GM23338 (cell line): ENCODE measurements around the gene BICDL2. TPM values are rescaled to one million over a fixed set of nuclear protein-coding genes. Genes with fewer than 3 reads are reported as not detected.

Experiments used
- ATAC-seq: fragments of 200-7000 bp; cut with Tn5 transposase; 3 replicates; pipeline ENCODE4 v1.9.1; 2020
- DNase-seq: peaks from one replicate; pipeline ENCODE4 v3.0.0-alpha.2; 2015; ENCODE audit warnings: low spot score
- H2AFZ ChIP-seq: fragments of 200-600 bp; sonication (generic); 2 replicates; pipeline ENCODE4 v1.8.0; 2016; ENCODE audit warnings: antibody characterized with exemption, mild to moderate bottlenecking, moderate library complexity
- H3F3A ChIP-seq: fragments of 200-600 bp; sonication (generic); replicated peaks from 2 replicates; pipeline ENCODE4 v1.8.0; 2017; ENCODE audit warnings: antibody characterized with exemption, mixed run types, low read depth
- H3K27ac ChIP-seq: fragments of 200-600 bp; sonication (generic); 2 replicates; pipeline ENCODE4 v1.6.1; 2016; ENCODE audit warnings: low read depth
- H3K27me3 ChIP-seq: fragments of 200-600 bp; sonication (generic); 2 replicates; pipeline ENCODE4 v1.8.0; 2016; ENCODE audit warnings: mild to moderate bottlenecking, mixed run types, moderate library complexity; ENCODE audit not compliant: insufficient read depth
- H3K36me3 ChIP-seq: fragments of 200-600 bp; sonication (generic); 2 replicates; pipeline ENCODE4 v1.8.0; 2016; ENCODE audit warnings: mild to moderate bottlenecking; ENCODE audit not compliant: insufficient read depth
- H3K4me1 ChIP-seq: fragments of 200-600 bp; sonication (generic); 2 replicates; pipeline ENCODE4 v1.8.0; 2016; ENCODE audit warnings: mild to moderate bottlenecking, moderate library complexity; ENCODE audit not compliant: insufficient read depth
- H3K4me2 ChIP-seq: fragments of 200-600 bp; sonication (generic); 2 replicates; pipeline ENCODE4 v1.7.1; 2017; ENCODE audit warnings: mixed run types
- H3K4me3 ChIP-seq: fragments of 200-600 bp; sonication (generic); 2 replicates; pipeline ENCODE4 v1.6.1; 2016; ENCODE audit warnings: mixed run types
- H3K79me2 ChIP-seq: fragments of 200-600 bp; sonication (generic); replicated peaks from 2 replicates; pipeline ENCODE4 v1.8.0; 2017; ENCODE audit warnings: mild to moderate bottlenecking; ENCODE audit not compliant: insufficient read depth
- H3K9me2 ChIP-seq: fragments of 200-600 bp; sonication (generic); 2 replicates; pipeline ENCODE4 v1.8.0; 2017; ENCODE audit not compliant: insufficient read depth
- H4K20me1 ChIP-seq: fragments of 200-600 bp; sonication (generic); replicated peaks from 2 replicates; pipeline ENCODE4 v1.8.0; 2017; ENCODE audit warnings: mild to moderate bottlenecking; ENCODE audit not compliant: insufficient read depth
- H3K27ac Mint-ChIP-seq: 2 replicates; pipeline ENCODE4 v1.8.0; 2020; ENCODE audit warnings: inconsistent platforms, mild to moderate bottlenecking, moderate library complexity, mixed read lengths
- H3K27me3 Mint-ChIP-seq: 3 replicates; pipeline ENCODE4 v1.8.0; 2022; ENCODE audit warnings: low read depth, mild to moderate bottlenecking, moderate library complexity, mixed read lengths, inconsistent platforms; ENCODE audit not compliant: insufficient read depth, poor library complexity
- H3K36me3 Mint-ChIP-seq: 3 replicates; pipeline ENCODE4 v1.8.0; 2021; ENCODE audit warnings: low read depth, mild to moderate bottlenecking, inconsistent platforms, moderate library complexity, mixed read lengths
- H3K4me1 Mint-ChIP-seq: 3 replicates; pipeline ENCODE4 v1.8.0; 2020; ENCODE audit warnings: mild to moderate bottlenecking, inconsistent platforms, mixed read lengths
- H3K4me3 Mint-ChIP-seq: 3 replicates; pipeline ENCODE4 v1.8.0; 2021; ENCODE audit warnings: moderate library complexity, mild to moderate bottlenecking, inconsistent platforms, mixed read lengths
- H3K9me3 Mint-ChIP-seq: 3 replicates; pipeline ENCODE4 v1.8.0; 2020; ENCODE audit warnings: moderate library complexity, mild to moderate bottlenecking, inconsistent platforms, mixed read lengths
- CREB1 ChIP-seq: fragments of 250-450 bp; sonication (Bioruptor Pico); IDR thresholded peaks from 2 replicates; pipeline ENCODE4 v1.5.0; 2020; ENCODE audit warnings: low read depth, mild to moderate bottlenecking, moderate library complexity
- CTCF ChIP-seq, 2 experiments: fragments of 200-600 bp in 1 of 2; sonication (generic) in 1 of 2; conservative IDR thresholded peaks; 2 replicates each; pipeline versions ENCODE4 v1.5.1 to v1.6.1; 2016 to 2017; ENCODE audit warnings: antibody characterized with exemption in 2 of 2, low read depth in 2 of 2, mild to moderate bottlenecking in 2 of 2, moderate library complexity in 1 of 2
- EZH2 ChIP-seq: fragments of 200-600 bp; sonication (generic); IDR thresholded peaks from one replicate; pipeline ENCODE4 v1.8.0; 2017; ENCODE audit warnings: antibody characterized with exemption, mild to moderate bottlenecking, low read depth; ENCODE audit not compliant: unreplicated experiment
- EZH2phosphoT487 ChIP-seq: fragments of 200-600 bp; sonication (generic); IDR thresholded peaks from one replicate; pipeline ENCODE4 v1.8.1; 2018; ENCODE audit warnings: antibody characterized with exemption; ENCODE audit not compliant: unreplicated experiment
- POLR2AphosphoS5 ChIP-seq: IDR thresholded peaks from 2 replicates; pipeline ENCODE4 v1.6.1; 2016; ENCODE audit warnings: antibody characterized with exemption, low read depth
- polyA plus RNA-seq: library from polyadenylated mRNA; unstranded; fragments of >200 nt; fragmentation: Nextera tagmentation; extraction: Ambion mirVana; gene quantifications from 2 replicates; pipeline ENCODE4 v1.2.1, GENCODE V29; 2016
- total RNA-seq: library from RNA; depleted of rRNA; stranded (reverse); fragments of >200 nt; shearing (Covaris generic); gene quantifications from 2 replicates; pipeline ENCODE4 v1.2.3, GENCODE V29; 2014
- TF ChIP-seq, protein P1 (sequence below): fragments of 250-450 bp; sonication (Bioruptor Pico); IDR thresholded peaks from 2 replicates; pipeline ENCODE4 v1.5.0; 2020; ENCODE audit warnings: mild to moderate bottlenecking, moderate library complexity

BICDL2 gene
- total and polyA plus RNA-seq, 2 experiments from 2014 or later, result 12.7 to 18.4 TPM

- TF ChIP-seq, protein P1, sequence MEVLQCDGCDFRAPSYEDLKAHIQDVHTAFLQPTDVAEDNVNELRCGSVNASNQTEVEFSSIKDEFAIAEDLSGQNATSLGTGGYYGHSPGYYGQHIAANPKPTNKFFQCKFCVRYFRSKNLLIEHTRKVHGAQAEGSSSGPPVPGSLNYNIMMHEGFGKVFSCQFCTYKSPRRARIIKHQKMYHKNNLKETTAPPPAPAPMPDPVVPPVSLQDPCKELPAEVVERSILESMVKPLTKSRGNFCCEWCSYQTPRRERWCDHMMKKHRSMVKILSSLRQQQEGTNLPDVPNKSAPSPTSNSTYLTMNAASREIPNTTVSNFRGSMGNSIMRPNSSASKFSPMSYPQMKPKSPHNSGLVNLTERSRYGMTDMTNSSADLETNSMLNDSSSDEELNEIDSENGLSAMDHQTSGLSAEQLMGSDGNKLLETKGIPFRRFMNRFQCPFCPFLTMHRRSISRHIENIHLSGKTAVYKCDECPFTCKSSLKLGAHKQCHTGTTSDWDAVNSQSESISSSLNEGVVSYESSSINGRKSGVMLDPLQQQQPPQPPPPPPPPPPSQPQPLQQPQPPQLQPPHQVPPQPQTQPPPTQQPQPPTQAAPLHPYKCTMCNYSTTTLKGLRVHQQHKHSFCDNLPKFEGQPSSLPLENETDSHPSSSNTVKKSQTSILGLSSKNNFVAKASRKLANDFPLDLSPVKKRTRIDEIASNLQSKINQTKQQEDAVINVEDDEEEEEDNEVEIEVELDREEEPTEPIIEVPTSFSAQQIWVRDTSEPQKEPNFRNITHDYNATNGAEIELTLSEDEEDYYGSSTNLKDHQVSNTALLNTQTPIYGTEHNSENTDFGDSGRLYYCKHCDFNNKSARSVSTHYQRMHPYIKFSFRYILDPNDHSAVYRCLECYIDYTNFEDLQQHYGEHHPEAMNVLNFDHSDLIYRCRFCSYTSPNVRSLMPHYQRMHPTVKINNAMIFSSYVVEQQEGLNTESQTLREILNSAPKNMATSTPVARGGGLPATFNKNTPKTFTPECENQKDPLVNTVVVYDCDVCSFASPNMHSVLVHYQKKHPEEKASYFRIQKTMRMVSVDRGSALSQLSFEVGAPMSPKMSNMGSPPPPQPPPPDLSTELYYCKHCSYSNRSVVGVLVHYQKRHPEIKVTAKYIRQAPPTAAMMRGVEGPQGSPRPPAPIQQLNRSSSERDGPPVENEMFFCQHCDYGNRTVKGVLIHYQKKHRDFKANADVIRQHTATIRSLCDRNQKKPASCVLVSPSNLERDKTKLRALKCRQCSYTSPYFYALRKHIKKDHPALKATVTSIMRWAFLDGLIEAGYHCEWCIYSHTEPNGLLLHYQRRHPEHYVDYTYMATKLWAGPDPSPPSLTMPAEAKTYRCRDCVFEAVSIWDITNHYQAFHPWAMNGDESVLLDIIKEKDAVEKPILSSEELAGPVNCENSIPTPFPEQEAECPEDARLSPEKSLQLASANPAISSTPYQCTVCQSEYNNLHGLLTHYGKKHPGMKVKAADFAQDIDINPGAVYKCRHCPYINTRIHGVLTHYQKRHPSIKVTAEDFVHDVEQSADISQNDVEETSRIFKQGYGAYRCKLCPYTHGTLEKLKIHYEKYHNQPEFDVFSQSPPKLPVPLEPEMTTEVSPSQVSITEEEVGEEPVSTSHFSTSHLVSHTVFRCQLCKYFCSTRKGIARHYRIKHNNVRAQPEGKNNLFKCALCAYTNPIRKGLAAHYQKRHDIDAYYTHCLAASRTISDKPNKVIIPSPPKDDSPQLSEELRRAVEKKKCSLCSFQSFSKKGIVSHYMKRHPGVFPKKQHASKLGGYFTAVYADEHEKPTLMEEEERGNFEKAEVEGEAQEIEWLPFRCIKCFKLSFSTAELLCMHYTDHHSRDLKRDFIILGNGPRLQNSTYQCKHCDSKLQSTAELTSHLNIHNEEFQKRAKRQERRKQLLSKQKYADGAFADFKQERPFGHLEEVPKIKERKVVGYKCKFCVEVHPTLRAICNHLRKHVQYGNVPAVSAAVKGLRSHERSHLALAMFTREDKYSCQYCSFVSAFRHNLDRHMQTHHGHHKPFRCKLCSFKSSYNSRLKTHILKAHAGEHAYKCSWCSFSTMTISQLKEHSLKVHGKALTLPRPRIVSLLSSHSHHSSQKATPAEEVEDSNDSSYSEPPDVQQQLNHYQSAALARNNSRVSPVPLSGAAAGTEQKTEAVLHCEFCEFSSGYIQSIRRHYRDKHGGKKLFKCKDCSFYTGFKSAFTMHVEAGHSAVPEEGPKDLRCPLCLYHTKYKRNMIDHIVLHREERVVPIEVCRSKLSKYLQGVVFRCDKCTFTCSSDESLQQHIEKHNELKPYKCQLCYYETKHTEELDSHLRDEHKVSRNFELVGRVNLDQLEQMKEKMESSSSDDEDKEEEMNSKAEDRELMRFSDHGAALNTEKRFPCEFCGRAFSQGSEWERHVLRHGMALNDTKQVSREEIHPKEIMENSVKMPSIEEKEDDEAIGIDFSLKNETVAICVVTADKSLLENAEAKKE (CRISPR knock-in tag), result no peak
- no peak for TF ChIP-seq CTCF (conservative IDR thresholded peaks at IDR 0.05; ENCODE audit: low read depth in 2 of 2)
- TF ChIP-seq EZH2, result no peak
- TF ChIP-seq POLR2AphosphoS5, result peak; percentile 86
These were observed 12.9 kb downstream of the BICDL2 start, which contains the start of the genes HCFC1R1 and THOC6 (continued) for GRCh38 chr16:3023669-3024478.

GRCh38 chr16:3023415-3023668 is 13.4 kb downstream of the BICDL2 start:
- H3K27ac ChIP-seq, result peak overlapping the region; percentile 99
- H3K27me3 Mint-ChIP-seq, result peaks cover 45% of the 10 kb centered on the region
- peak overlapping the region; percentile 85 for H3K4me3 ChIP-seq
- H3K4me1 ChIP-seq, result peaks cover 37% of the 10 kb centered on the region
- H3F3A ChIP-seq, result peaks cover 61% of the 10 kb centered on the region
- peaks cover 31% of the 10 kb centered on the region for H3K4me1 Mint-ChIP-seq
- H3K36me3 Mint-ChIP-seq, result peaks cover 44% of the 10 kb centered on the region
- H3K4me3 Mint-ChIP-seq, result peak overlapping the region; percentile 96
- DNase-seq (peak; percentile 66), ATAC-seq (no peak)
- no peaks in the 10 kb centered on the region; the same call in 1 of the 2 replicates for H3K27me3 ChIP-seq
- no peaks in the 10 kb centered on the region for H3K36me3 ChIP-seq
- H3K79me2 ChIP-seq, result peaks cover 17% of the 10 kb centered on the region; the same call in 1 of the 2 replicates
- peaks cover 20% of the 10 kb centered on the region for H4K20me1 ChIP-seq
- H2AFZ ChIP-seq, result no peak overlapping the region
- peak overlapping the region; percentile 97 for H3K4me2 ChIP-seq
- H3K27ac Mint-ChIP-seq, result peak overlapping the region; percentile 98
- no peaks in the 10 kb centered on the region; the same call in 1 of the 3 replicates for H3K9me3 Mint-ChIP-seq
- H3K9me2 ChIP-seq, result no peaks in the 10 kb centered on the region
- TF ChIP-seq CREB1 (CRISPR knock-in tag) (no peak), EZH2phosphoT487 (no peak)
- TF ChIP-seq, protein P1 (CRISPR knock-in tag), result no peak
